Keratinocyte (primary cell): ENCODE results near the gene TMC8. TPM values are rescaled to one million over a fixed set of nuclear protein-coding genes. Genes with fewer than 3 reads are reported as not detected.
"Not testable (repeated sequence)": the region's sequence is repeated elsewhere in the genome, so short reads cannot be mapped to it uniquely, and the experiment has no call there.

Experiments
- DNase-seq: peaks from one replicate; pipeline ENCODE4 v3.0.0-alpha.2; 2011; ENCODE audit warnings: low read depth, missing footprints, low spot score
- FAIRE-seq: peaks from 2 replicates; lab custom pipeline; 2011; peaks lifted over from hg19 to GRCh38; lab: Jason Lieb, UNC
- H2AFZ ChIP-seq: 2 replicates; pipeline ENCODE4 v1.6.0; 2012; ENCODE audit warnings: low read length, control low read depth, inconsistent platforms; ENCODE audit not compliant: control insufficient read depth
- H3K27ac ChIP-seq: 2 replicates; pipeline ENCODE4 v1.5.1; 2011; ENCODE audit warnings: low read length; ENCODE audit not compliant: control insufficient read depth, insufficient read depth
- H3K27me3 ChIP-seq: 3 replicates; pipeline ENCODE4 v1.6.0; 2011; ENCODE audit warnings: low read length; ENCODE audit not compliant: control insufficient read depth, insufficient read depth; ENCODE audit errors: extremely low read depth
- H3K36me3 ChIP-seq, 2 experiments: 2 replicates in 1 of 2; 3 replicates in 1 of 2; pipeline ENCODE4 v1.5.1; 2011; ENCODE audit warnings: low read length in 2 of 2, mild to moderate bottlenecking in 1 of 2; ENCODE audit not compliant: control insufficient read depth in 2 of 2, insufficient read depth in 2 of 2; ENCODE audit errors: extremely low read depth in 1 of 2
- H3K4me1 ChIP-seq: 3 replicates; pipeline ENCODE4 v1.5.1; 2011; ENCODE audit warnings: low read length; ENCODE audit not compliant: control insufficient read depth, insufficient read depth; ENCODE audit errors: extremely low read depth
- H3K4me2 ChIP-seq: 3 replicates; pipeline ENCODE4 v1.6.0; 2011; ENCODE audit warnings: low read depth, low read length; ENCODE audit not compliant: control insufficient read depth, insufficient read depth; ENCODE audit errors: extremely low read depth
- H3K4me3 ChIP-seq, 3 experiments: fragments of 200-600 bp in 1 of 3; sonication (generic) in 1 of 3; 2 replicates in 2 of 3; 3 replicates in 1 of 3; pipeline ENCODE4 v1.5.1; 2011 to 2016; ENCODE audit warnings: low read length in 3 of 3, mild to moderate bottlenecking in 3 of 3, control low read depth in 2 of 3, inconsistent platforms in 1 of 3, low read depth in 1 of 3, mixed read lengths in 1 of 3, mixed run types in 1 of 3, moderate library complexity in 1 of 3; ENCODE audit not compliant: control insufficient read depth in 2 of 3, insufficient read depth in 2 of 3; ENCODE audit errors: extremely low read depth in 1 of 3
- H3K79me2 ChIP-seq: 2 replicates; pipeline ENCODE4 v1.6.0; 2012; ENCODE audit warnings: low read length; ENCODE audit not compliant: control insufficient read depth, insufficient read depth
- H3K9ac ChIP-seq: 3 replicates; pipeline ENCODE4 v1.6.0; 2011; ENCODE audit warnings: low read length; ENCODE audit not compliant: control insufficient read depth, insufficient read depth; ENCODE audit errors: extremely low read depth
- H3K9me1 ChIP-seq: 3 replicates; pipeline ENCODE4 v1.6.0; 2011; ENCODE audit warnings: low read length; ENCODE audit not compliant: control insufficient read depth, insufficient read depth; ENCODE audit errors: extremely low read depth
- H3K9me3 ChIP-seq: 2 replicates; pipeline ENCODE4 v1.5.1; 2012; ENCODE audit warnings: low read depth, low read length; ENCODE audit not compliant: control insufficient read depth
- H4K20me1 ChIP-seq: 3 replicates; pipeline ENCODE4 v1.6.0; 2011; ENCODE audit warnings: low read length; ENCODE audit not compliant: control insufficient read depth, insufficient read depth; ENCODE audit errors: extremely low read depth
- EZH2 ChIP-seq: IDR thresholded peaks from one replicate; pipeline ENCODE4 v1.6.1; 2012; ENCODE audit warnings: inconsistent platforms, mild to moderate bottlenecking, low read length, moderate library complexity
- dilution Hi-C: fragments of 300-500 bp; cut with MboI; formaldehyde crosslinking; loops from one replicate; pipeline ENCODE4 v1.7.0; 2020; ENCODE audit warnings: low sequenced_read_pairs; ENCODE audit not compliant: extremely low pct_ligation_motif_present
- polyA plus RNA-seq, 5 experiments: library from polyadenylated mRNA; depleted of rRNA in 3 of 5; stranded (reverse) in 3 of 5; stranded (forward) in 1 of 5; unstranded in 1 of 5; fragments of >200 nt; gene quantifications; 1 replicate in 1 of 5; 2 replicates in 3 of 5; 3 replicates in 1 of 5; pipeline versions ENCODE4 v1.2.1 to v1.2.3, GENCODE V29; 2011 to 2012; ENCODE audit warnings: missing spikeins in 2 of 5, low read depth in 1 of 5, low replicate concordance in 1 of 5
- TF ChIP-seq, protein P1 (sequence below), 3 experiments: IDR thresholded peaks in 1 of 3; conservative IDR thresholded peaks in 1 of 3; optimal IDR thresholded peaks in 1 of 3; 2 replicates in 2 of 3; 3 replicates in 1 of 3; pipeline versions ENCODE3 to v1.5.1; 2011; ENCODE audit warnings: low read length in 3 of 3, mild to moderate bottlenecking in 3 of 3, moderate library complexity in 2 of 3, control low read depth in 1 of 3, inconsistent platforms in 1 of 3; ENCODE audit not compliant: insufficient read depth in 2 of 3; ENCODE audit errors: extremely low read depth in 1 of 3

The TMC8 gene
- polyA plus RNA-seq, 1 donor (not counting 4 experiments of a cell fraction or from before 2014, with no cell fraction given), result 0.14 TPM

DNA sequence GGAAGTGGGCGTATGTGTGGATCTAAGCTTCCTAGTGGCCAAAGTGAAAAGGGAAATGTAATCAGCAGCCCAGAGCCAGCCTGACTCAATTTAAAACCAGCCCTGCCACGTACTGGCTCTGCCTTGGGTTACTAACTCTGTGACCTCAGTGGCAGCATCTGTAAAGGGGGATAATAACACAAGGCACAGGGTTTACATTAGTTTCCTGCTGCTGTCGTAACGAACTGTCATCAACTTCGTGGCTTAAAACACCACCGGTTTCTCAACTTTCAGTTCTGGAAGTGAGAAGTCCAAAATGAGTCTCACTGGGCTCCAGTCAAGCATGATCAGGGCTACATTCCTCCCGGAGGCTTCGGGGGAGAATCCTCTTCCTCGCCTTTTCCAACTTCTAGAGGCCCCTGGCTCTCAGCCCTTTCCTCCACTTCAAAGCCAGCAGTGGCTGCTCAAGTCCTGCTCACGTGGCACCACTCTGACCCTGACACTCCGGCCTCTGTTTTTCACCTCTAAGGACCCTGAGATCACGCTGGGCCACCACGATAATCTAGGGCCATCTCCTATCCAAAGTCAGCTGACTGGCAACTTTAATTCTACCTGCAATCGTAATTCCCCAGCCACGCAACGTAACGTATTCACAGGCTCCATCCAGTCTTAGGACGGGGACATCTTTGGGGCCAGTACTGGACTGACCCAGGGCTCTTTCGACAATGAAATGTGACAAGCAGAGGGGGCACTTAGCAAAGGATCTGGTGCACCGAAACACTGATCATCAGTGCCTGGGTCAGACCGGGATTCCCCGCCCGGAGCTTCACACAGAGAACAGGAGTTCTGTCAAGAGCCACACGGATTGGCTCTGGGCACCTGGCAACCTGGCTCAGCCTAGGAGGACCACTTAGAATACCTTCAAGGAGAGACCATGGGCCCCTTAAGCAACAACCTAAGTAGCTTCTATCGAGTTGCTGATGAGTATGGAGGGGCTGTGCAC lies 16.5 kb upstream of the TMC8 start:
- peaks cover 3% of the 10 kb centered on the region for H4K20me1 ChIP-seq
- H3K79me2 ChIP-seq, result no peaks in the 10 kb centered on the region
- H3K4me1 ChIP-seq, result no peaks in the 10 kb centered on the region
- no peak for DNase-seq
- dilution Hi-C loops, result no loop called here
- no peak overlapping the region for H3K9ac ChIP-seq
- no peak overlapping the region for H2AFZ ChIP-seq
- no peak overlapping the region for H3K4me2 ChIP-seq
- H3K4me3 ChIP-seq, result no peak overlapping the region
- TF ChIP-seq, protein P1, sequence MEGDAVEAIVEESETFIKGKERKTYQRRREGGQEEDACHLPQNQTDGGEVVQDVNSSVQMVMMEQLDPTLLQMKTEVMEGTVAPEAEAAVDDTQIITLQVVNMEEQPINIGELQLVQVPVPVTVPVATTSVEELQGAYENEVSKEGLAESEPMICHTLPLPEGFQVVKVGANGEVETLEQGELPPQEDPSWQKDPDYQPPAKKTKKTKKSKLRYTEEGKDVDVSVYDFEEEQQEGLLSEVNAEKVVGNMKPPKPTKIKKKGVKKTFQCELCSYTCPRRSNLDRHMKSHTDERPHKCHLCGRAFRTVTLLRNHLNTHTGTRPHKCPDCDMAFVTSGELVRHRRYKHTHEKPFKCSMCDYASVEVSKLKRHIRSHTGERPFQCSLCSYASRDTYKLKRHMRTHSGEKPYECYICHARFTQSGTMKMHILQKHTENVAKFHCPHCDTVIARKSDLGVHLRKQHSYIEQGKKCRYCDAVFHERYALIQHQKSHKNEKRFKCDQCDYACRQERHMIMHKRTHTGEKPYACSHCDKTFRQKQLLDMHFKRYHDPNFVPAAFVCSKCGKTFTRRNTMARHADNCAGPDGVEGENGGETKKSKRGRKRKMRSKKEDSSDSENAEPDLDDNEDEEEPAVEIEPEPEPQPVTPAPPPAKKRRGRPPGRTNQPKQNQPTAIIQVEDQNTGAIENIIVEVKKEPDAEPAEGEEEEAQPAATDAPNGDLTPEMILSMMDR (optimal IDR thresholded peaks at IDR 0.05 in 1 of 3, IDR thresholded peaks at IDR 0.05 in 1 of 3, conservative IDR thresholded peaks at IDR 0.05 in 1 of 3; ENCODE audit: extremely low read depth in 1 of 3, insufficient read depth in 2 of 3, low read length in 3 of 3), result no peak
- TF ChIP-seq EZH2, result no peak
- H3K9me3 ChIP-seq, result no peaks in the 10 kb centered on the region
- H3K9me1 ChIP-seq, result no peaks in the 10 kb centered on the region
- no peak for FAIRE-seq
- H3K27me3 ChIP-seq, result peaks cover 2% of the 10 kb centered on the region
- no peak overlapping the region for H3K27ac ChIP-seq
- H3K36me3 ChIP-seq, result peaks cover 0 to 15% of the 10 kb centered on the region in 2 experiments

DNA sequence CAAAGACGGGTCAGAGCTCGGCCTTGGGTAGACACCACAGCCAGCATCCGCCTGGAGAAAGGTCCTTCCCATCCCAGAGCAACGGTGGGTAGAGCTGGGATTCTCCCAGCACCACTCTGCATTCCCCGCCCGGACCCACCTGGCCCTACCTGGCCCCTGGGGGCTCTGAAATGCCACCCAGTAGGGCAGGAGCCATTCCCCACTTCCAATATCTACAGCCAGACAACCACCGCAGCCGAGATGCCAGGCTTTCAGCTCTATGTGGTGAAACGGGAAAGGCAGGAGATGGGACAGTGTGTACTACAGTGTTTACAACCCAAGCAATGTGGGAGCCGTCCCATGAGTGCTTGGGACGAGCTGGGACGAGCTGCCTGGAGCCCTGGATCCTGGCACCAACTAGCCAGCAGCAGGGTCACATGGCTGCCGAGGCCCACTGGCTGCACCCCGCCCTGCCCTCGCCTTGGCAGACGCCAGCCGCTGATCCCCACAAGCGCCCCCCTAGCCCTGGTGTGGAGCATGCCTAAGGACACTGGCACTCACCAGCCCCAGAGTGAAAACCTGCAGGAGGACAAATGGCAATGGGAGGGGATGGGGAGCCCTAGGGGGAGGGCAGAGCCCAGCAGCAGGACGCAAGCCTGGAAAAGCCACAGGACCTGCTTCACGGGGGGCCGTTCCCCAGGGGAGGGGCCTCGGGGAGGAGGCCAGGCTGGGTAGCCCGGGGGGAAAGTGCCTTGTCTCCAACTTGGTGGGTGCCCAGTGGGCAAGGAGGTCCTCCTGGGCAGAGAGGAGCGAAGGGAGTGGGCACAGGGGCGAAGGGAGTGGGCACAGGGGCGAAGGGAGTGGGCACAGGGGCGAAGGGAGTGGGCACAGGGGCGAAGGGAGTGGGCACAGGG lies 15.5 kb upstream of the TMC8 start:
- Histone ChIP-seq H3K36me3 (peaks cover 0 to 15% of the 10 kb centered on the region in 2 experiments), H3K4me3 (no peak overlapping the region), H3K79me2 (no peaks in the 10 kb centered on the region), H3K4me1 (no peaks in the 10 kb centered on the region), H3K27ac (no peak overlapping the region), H3K4me2 (no peak overlapping the region), H4K20me1 (peaks cover 3% of the 10 kb centered on the region), H2AFZ (no peak overlapping the region), H3K27me3 (peaks cover 2% of the 10 kb centered on the region), H3K9me1 (no peaks in the 10 kb centered on the region), H3K9me3 (no peaks in the 10 kb centered on the region), H3K9ac (no peak overlapping the region)
- DNase-seq (no peak), FAIRE-seq (no peak)
- dilution Hi-C loops, result no loop called here
- TF ChIP-seq, protein P1 (optimal IDR thresholded peaks at IDR 0.05 in 1 of 3, IDR thresholded peaks at IDR 0.05 in 1 of 3, conservative IDR thresholded peaks at IDR 0.05 in 1 of 3; ENCODE audit: extremely low read depth in 1 of 3, insufficient read depth in 2 of 3, low read length in 3 of 3), result no peak
- TF ChIP-seq EZH2, result no peak

DNA sequence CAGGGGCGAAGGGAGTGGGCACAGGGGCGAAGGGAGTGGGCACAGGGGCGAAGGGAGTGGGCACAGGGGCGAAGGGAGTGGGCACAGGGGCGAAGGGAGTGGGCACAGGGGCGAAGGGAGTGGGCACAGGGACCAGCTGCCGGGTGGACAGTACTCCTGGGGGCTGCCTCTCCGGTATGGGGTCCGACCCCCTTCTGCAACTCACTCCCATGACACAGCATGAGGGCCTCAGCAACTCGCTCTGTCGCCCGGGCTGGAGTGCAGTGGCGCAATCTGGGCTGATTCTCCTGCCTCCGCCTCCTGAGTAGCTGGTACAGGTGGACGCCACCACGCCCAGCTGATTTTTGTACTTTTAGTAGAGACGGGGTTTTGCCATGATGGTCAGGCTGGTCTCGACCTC lies 14.8 kb upstream of the TMC8 start:
- H3K36me3 ChIP-seq, result peaks cover 0 to 17% of the 10 kb centered on the region in 2 experiments
- dilution Hi-C loops, FAIRE-seq: not testable (repeated sequence)

More for the DNA sequence above, 14.8 kb upstream of the TMC8 start:
- H3K27me3 ChIP-seq, H4K20me1 ChIP-seq, H3K9me1 ChIP-seq, H3K27ac ChIP-seq, DNase-seq, H3K4me1 ChIP-seq, H3K9me3 ChIP-seq, H3K79me2 ChIP-seq, H3K4me3 ChIP-seq, H3K9ac ChIP-seq, H2AFZ ChIP-seq, H3K4me2 ChIP-seq: not testable (repeated sequence)
